GM04504 (cell line): Measurements from ENCODE around the gene BEAN1.

Source experiments
- DNase-seq: peaks from one replicate; pipeline ENCODE4 v3.0.0-alpha.2; 2012; ENCODE audit warnings: low read depth

BEAN1 gene

GRCh38 chr16:66419527-66419926 is 7.6 kb upstream of the BEAN1 start:
- no peak for DNase-seq

- no peak for DNase-seq
These were observed 6.7 kb upstream of the BEAN1 start for GRCh38 chr16:66420396-66420795.

GRCh38 chr16:66421891-66422290 is 5.2 kb upstream of the BEAN1 start:
- DNase-seq = no peak

- no peak for DNase-seq
These were observed 4.7 kb upstream of the BEAN1 start for GRCh38 chr16:66422366-66422765.

- DNase-seq = no peak
These were observed 3.9 kb upstream of the BEAN1 start for GRCh38 chr16:66423177-66423576.

GRCh38 chr16:66425651-66426050 is 1.4 kb upstream of the BEAN1 start:
- no peak for DNase-seq

GRCh38 chr16:66426112-66427035 is 721 bp upstream of the BEAN1 start:
- DNase-seq = no peak

GRCh38 chr16:66427871-66428681 is 981 bp downstream of the BEAN1 start:
- DNase-seq = no peak

GRCh38 chr16:66428682-66429251 is 1.7 kb downstream of the BEAN1 start:
- no peak for DNase-seq

GRCh38 chr16:66429290-66429962 is 2.3 kb downstream of the BEAN1 start:
- DNase-seq = no peak

GRCh38 chr16:66430214-66430613 is 3.1 kb downstream of the BEAN1 start:
- DNase-seq = no peak

- DNase-seq = no peak
These were observed 4.7 kb downstream of the BEAN1 start for GRCh38 chr16:66431760-66432159.

- DNase-seq = no peak
These were observed 5.3 kb downstream of the BEAN1 start for GRCh38 chr16:66432429-66432828.

- no peak for DNase-seq
These were observed 7.7 kb downstream of the BEAN1 start for GRCh38 chr16:66434619-66435430.

GRCh38 chr16:66435896-66436295 is 8.8 kb downstream of the BEAN1 start:
- no peak for DNase-seq

- no peak for DNase-seq
These were observed 10.4 kb downstream of the BEAN1 start for GRCh38 chr16:66437391-66437945.

- DNase-seq = no peak
These were observed 11.4 kb downstream of the BEAN1 start for GRCh38 chr16:66438536-66438935.

- DNase-seq = no peak
These were observed 12.1 kb downstream of the BEAN1 start for GRCh38 chr16:66439051-66439730.

- DNase-seq = no peak
These were observed 13.2 kb downstream of the BEAN1 start for GRCh38 chr16:66440271-66440802.

- DNase-seq = no peak
These were observed 13.9 kb downstream of the BEAN1 start for GRCh38 chr16:66440970-66441369.
